ENCODE results near the gene ITPKC. TPM values are rescaled to one million over a fixed set of nuclear protein-coding genes. Genes with fewer than 3 reads are reported as not detected.

ITPKC gene
- total RNA-seq, 1 donor from 2014 or later = 6.5 TPM

GRCh38 chr19:40786060-40787037 is 69.4 kb downstream of the ITPKC start:
- H3K4me3 Mint-ChIP-seq = no peak overlapping the region
- H3K27ac Mint-ChIP-seq = peak overlapping the region; percentile 46

More at GRCh38 chr19:40786060-40787037, 69.4 kb downstream of the ITPKC start:
- no peaks in the 10 kb centered on the region for H3K27me3 ChIP-seq
- peaks cover 6% of the 10 kb centered on the region for H3K27me3 Mint-ChIP-seq (ENCODE audit: insufficient read depth, low read depth)
- H3K36me3 ChIP-seq = no peaks in the 10 kb centered on the region
- no peak for TF ChIP-seq EZH2phosphoT487 (IDR thresholded peaks at IDR 0.05)
- TF ChIP-seq, protein P1, sequence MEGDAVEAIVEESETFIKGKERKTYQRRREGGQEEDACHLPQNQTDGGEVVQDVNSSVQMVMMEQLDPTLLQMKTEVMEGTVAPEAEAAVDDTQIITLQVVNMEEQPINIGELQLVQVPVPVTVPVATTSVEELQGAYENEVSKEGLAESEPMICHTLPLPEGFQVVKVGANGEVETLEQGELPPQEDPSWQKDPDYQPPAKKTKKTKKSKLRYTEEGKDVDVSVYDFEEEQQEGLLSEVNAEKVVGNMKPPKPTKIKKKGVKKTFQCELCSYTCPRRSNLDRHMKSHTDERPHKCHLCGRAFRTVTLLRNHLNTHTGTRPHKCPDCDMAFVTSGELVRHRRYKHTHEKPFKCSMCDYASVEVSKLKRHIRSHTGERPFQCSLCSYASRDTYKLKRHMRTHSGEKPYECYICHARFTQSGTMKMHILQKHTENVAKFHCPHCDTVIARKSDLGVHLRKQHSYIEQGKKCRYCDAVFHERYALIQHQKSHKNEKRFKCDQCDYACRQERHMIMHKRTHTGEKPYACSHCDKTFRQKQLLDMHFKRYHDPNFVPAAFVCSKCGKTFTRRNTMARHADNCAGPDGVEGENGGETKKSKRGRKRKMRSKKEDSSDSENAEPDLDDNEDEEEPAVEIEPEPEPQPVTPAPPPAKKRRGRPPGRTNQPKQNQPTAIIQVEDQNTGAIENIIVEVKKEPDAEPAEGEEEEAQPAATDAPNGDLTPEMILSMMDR (IDR thresholded peaks at IDR 0.05) = no peak
- no peak for TF ChIP-seq EZH2 (IDR thresholded peaks at IDR 0.05)
- no peak overlapping the region for H3K4me3 ChIP-seq
- no peaks in the 10 kb centered on the region for H3K4me1 ChIP-seq
- H3K79me2 ChIP-seq (ENCODE audit: low read depth) = no peaks in the 10 kb centered on the region
- H3K36me3 Mint-ChIP-seq = peaks cover 4% of the 10 kb centered on the region
- no peak overlapping the region for H2AFZ ChIP-seq (replicated peaks)
- no peak overlapping the region for H3K4me2 ChIP-seq
- H3F3A ChIP-seq (ENCODE audit: low read depth) = no peaks in the 10 kb centered on the region
- no peak overlapping the region for H3K27ac ChIP-seq
- no peaks in the 10 kb centered on the region for H3K9me3 Mint-ChIP-seq
- H4K20me1 ChIP-seq (ENCODE audit: low read depth) = no peaks in the 10 kb centered on the region
- H3K9me3 ChIP-seq (ENCODE audit: low read depth) = no peaks in the 10 kb centered on the region
- H3K4me1 Mint-ChIP-seq = peaks cover 20% of the 10 kb centered on the region
- DNase-seq (ENCODE audit: low spot score) = no peak
- H3K9ac ChIP-seq = no peak overlapping the region

Small RNAs within 50 kb of the gene (small RNA-seq; reads per million reads assigned to genes)
- gene RNU6-195P = not detected

Other genes with a start within 250 kb of the ITPKC start
- 20.6 and 63.7 TPM in 2 replicates for gene SHKBP1, start 140.2 kb upstream of the ITPKC start, total RNA-seq (ENCODE audit: low replicate concordance)
- gene LTBP4, start 115.7 kb upstream of the ITPKC start, total RNA-seq (ENCODE audit: low replicate concordance) = 24.7 and 70.0 TPM in 2 replicates
- gene NUMBL, start 26.5 kb upstream of the ITPKC start, total RNA-seq (ENCODE audit: low replicate concordance) = 6.4 and 19.8 TPM in 2 replicates
- gene COQ8B, start 226 bp upstream of the ITPKC start, total RNA-seq (ENCODE audit: low replicate concordance) = 27.7 and 89.7 TPM in 2 replicates
- gene ACTMAP, start 33.4 kb downstream of the ITPKC start, total RNA-seq (ENCODE audit: low replicate concordance) = 1.9 and 4.3 TPM in 2 replicates
- gene SNRPA, start 34.1 kb downstream of the ITPKC start, total RNA-seq (ENCODE audit: low replicate concordance) = 112 and 179 TPM in 2 replicates
- not detected in 2 replicates for gene MIA, start 58.4 kb downstream of the ITPKC start, total RNA-seq (ENCODE audit: low replicate concordance)
- gene RAB4B, start 61.1 kb downstream of the ITPKC start, total RNA-seq (ENCODE audit: low replicate concordance) = 12.9 and 27.0 TPM in 2 replicates
- gene EGLN2, start 82.1 kb downstream of the ITPKC start, total RNA-seq (ENCODE audit: low replicate concordance) = 27.0 and 97.3 TPM in 2 replicates
- gene CYP2A6, start 133.3 kb downstream of the ITPKC start, total RNA-seq (ENCODE audit: low replicate concordance) = not detected in 2 replicates
- not detected in 2 replicates for gene CYP2A7, start 165.1 kb downstream of the ITPKC start, total RNA-seq (ENCODE audit: low replicate concordance)

Data from neural progenitor cell (in vitro differentiated cells).